WI38 (cell line): Measurements from ENCODE around the gene STYXL1.

ENCODE experiments used
- H3K4me3 ChIP-seq: 2 replicates; pipeline ENCODE4 v1.5.1; 2011; ENCODE audit warnings: low read depth, mild to moderate bottlenecking, control low read depth, low read length
- TF ChIP-seq, protein P1 (sequence below): IDR thresholded peaks from 2 replicates; pipeline ENCODE4 v1.5.1; 2012; ENCODE audit warnings: low read depth, mild to moderate bottlenecking, control low read depth, low read length

STYXL1 gene

DNA sequence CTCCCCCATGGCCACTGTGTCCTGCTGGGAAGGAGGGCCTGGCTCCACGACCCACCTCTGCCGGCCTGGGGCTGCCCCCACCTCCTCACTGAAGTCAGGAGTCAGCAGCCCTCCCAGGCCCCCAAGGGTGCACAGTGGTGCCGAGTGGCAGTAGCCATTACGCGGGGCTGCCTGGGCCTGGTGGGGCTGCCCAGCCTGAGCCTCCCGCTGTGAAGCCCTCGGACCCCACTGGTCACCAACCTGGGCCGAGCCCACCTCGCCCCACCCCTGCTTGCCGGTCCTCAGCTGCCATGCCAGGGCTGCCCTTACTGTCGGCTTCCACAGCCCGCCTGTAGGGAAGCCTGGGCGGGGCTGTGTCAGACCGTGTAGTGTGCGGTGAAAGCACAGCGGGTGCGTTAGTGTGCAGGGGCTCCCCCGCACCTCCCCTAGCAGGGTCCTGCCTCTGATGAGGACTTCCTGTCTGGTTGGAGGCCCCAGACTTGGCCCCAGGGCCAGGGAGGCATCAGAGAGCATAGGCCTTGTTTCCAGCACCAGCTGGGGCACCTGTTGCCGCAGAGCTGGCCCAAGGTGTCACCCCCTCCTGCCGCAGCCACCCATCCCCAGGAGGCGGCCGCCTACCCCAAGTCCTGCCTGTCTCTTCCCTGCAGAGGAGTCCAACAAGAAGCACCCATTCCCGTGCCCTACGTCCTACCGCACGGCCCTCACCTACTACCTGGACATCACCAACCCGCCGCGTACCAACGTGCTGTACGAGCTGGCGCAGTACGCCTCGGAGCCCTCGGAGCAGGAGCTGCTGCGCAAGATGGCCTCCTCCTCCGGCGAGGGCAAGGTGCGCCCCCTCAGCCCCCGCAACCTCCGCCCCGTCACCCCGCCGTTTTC is 63.4 kb downstream of the STYXL1 start:
- H3K4me3 ChIP-seq = no peak overlapping the region
- TF ChIP-seq, protein P1, sequence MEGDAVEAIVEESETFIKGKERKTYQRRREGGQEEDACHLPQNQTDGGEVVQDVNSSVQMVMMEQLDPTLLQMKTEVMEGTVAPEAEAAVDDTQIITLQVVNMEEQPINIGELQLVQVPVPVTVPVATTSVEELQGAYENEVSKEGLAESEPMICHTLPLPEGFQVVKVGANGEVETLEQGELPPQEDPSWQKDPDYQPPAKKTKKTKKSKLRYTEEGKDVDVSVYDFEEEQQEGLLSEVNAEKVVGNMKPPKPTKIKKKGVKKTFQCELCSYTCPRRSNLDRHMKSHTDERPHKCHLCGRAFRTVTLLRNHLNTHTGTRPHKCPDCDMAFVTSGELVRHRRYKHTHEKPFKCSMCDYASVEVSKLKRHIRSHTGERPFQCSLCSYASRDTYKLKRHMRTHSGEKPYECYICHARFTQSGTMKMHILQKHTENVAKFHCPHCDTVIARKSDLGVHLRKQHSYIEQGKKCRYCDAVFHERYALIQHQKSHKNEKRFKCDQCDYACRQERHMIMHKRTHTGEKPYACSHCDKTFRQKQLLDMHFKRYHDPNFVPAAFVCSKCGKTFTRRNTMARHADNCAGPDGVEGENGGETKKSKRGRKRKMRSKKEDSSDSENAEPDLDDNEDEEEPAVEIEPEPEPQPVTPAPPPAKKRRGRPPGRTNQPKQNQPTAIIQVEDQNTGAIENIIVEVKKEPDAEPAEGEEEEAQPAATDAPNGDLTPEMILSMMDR = no peak

DNA sequence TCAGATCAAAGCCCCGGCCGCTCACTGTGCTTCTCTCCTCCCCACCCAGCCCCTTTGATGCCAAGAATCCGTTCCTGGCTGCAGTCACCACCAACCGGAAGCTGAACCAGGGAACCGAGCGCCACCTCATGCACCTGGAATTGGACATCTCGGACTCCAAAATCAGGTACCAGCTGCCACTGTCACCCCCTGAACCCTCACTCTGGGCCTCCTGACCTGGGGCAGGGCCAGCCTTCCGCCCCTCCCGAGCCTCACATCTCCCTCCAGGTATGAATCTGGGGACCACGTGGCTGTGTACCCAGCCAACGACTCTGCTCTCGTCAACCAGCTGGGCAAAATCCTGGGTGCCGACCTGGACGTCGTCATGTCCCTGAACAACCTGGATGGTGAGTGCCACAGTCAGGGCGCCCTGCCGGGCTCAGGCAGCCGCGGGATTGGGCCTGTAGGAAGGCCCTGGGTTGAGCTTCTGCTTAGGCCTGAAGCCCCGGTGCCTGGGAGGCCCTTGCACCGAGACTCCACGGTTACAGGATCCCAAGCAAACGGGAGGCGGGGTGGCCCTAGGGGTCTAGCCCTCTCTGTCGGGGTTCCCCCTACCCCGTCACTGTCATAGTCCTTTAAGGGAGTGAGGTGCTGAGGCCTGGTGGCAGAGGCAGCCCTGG is 64.2 kb downstream of the STYXL1 start:
- TF ChIP-seq, protein P1 = no peak
- H3K4me3 ChIP-seq = no peak overlapping the region

DNA sequence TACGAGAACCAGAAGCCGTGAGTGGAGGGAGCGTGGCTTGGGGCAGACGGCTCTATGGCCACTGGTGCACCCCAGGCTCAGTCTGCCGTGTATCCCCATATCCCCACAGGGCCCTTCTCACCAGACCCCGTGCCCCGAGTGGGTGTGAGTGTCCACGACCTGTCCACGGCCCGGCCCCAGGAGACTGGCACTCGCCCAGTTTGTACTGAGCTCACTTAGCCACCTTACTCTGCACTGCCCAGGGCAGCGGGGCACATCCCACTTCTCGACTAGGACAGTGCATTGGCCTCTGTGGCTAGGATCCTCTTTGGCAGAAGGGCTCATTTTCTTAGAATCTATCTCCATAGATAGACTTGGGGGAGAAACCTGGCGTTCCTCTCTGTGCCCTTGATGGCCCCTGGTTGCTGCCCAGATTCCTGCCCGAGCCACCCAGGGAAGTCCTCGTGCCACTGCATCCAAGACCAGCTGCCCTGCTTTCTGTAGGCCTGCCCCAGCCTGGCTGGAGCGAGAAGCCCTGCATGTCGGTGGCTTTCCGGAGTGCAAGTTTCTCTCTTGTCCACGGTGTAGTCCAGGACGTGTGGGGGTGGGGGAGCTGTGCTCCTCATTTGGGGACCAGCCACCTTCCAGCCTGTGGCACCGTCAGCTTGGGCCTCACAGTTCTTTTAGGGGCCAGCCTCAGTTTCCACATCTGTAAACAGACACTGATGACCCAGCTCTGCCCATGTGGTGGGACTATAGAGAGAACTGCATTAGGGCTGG is 65.3 kb downstream of the STYXL1 start:
- H3K4me3 ChIP-seq = no peak overlapping the region
- TF ChIP-seq, protein P1 = no peak

DNA sequence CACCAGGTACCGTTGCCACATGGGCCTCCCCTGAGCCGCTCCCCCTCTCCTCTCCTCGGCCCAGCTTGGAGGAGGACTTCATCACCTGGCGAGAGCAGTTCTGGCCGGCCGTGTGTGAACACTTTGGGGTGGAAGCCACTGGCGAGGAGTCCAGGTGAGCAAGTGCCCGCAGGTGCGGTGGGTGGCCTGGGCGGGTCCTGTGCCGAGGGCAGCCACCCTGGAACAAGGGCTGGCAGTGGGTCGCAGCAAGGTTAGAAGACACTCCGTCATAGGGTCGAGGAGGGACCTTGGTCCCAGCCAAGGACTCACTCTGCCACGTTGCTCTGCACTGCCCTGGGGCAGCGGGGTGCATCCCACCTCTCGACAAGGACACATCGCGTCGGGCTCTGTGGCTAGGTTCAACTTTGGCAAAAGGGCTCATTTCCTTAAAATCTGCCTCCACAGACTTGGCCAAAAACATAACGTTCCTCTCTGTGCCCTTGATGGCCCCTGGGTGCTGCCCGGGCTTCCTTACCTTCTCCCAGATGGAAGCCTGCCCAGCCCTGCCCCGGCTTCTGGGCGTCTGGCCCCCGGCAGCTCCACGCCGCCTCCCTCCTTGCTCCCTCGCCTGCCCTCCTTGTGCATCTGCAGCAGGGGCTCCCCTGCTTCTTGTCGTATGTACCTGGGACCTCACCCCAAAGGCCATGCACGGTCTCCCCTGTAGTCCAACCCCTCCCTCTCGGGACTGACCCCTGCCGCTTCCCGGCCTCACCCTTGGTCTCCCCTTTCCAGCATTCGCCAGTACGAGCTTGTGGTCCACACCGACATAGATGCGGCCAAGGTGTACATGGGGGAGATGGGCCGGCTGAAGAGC is 66.1 kb downstream of the STYXL1 start:
- no peak overlapping the region for H3K4me3 ChIP-seq
- TF ChIP-seq, protein P1 = no peak

DNA sequence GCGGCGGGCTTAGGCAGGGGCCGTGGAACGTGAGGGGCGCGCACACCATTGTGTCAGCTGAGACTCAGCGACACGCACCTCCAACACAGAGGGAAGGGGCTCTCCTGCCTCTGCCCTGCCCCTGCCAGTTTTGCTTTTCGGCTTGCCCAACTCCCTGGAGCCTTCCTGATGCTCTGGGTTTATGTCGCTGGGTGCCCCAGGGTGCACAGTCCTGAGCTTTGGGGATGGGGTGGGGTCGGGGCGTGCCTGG is 66.7 kb downstream of the STYXL1 start:
- TF ChIP-seq, protein P1 = no peak
- no peak overlapping the region for H3K4me3 ChIP-seq

DNA sequence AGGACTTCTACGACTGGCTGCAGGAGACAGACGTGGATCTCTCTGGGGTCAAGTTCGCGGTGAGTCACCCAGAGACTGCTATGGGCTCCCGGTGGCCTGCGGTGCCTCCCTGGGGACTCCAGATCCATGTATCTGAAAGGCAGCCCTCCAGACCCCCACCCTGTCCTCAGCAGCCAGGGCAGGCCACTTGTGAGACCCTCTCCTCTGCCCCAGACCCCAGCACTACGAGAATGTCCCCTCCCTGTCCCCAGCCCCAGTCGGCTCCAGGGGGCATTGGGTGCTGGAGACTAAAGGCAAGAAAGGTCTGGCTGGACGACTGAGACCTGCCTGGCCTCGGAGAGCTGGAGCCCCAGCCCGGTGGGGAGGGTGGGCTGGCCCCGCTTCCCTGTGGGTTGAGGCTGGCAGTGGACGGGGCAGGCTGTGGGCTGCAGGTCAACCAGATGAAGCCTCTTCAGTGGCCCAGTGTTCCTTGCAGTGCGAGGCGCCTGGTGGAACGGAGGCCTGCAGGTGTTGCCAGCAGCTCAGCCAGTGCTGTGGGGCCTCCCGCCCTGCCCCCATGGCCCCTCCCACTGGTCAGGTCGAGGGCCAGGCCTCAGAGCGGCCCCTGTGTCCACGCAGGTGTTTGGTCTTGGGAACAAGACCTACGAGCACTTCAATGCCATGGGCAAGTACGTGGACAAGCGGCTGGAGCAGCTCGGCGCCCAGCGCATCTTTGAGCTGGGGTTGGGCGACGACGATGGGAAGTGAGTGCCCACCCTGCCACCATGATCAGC is 67.2 kb downstream of the STYXL1 start:
- TF ChIP-seq, protein P1 = no peak
- H3K4me3 ChIP-seq = no peak overlapping the region
